Right hindlimb (tissue), 1 donor: ENCODE measurements around the gene RGL3.
"Not testable (repeated sequence)": the region's sequence is repeated elsewhere in the genome, so short reads cannot be mapped to it uniquely, and the experiment has no call there.

Source experiments
- DNase-seq: peaks from one replicate; pipeline ENCODE4 v3.0.0-alpha.2; 2018

Gene RGL3

GRCh38 chr19:11416346-11417052 lies 2.6 kb downstream of the RGL3 start:
- DNase-seq, result no peak

GRCh38 chr19:11414544-11414943 lies 4.6 kb downstream of the RGL3 start:
- no peak for DNase-seq

GRCh38 chr19:11410682-11411081 lies 8.4 kb downstream of the RGL3 start:
- DNase-seq, result no peak

- DNase-seq, result no peak
These were observed 10.5 kb downstream of the RGL3 start for GRCh38 chr19:11408591-11408990.

GRCh38 chr19:11406703-11407236 lies 12.3 kb downstream of the RGL3 start:
- DNase-seq, result not testable (repeated sequence)

GRCh38 chr19:11405846-11406643 lies 13.1 kb downstream of the RGL3 start:
- DNase-seq, result no peak

- no peak for DNase-seq
These were observed 14.4 kb downstream of the RGL3 start for GRCh38 chr19:11404588-11405222.

GRCh38 chr19:11401808-11402543 lies 17.1 kb downstream of the RGL3 start:
- DNase-seq, result no peak

GRCh38 chr19:11400798-11401197 lies 18.3 kb downstream of the RGL3 start:
- DNase-seq, result no peak

GRCh38 chr19:11399667-11400066 lies 19.4 kb downstream of the RGL3 start:
- no peak for DNase-seq

GRCh38 chr19:11397089-11397610 lies 22.0 kb downstream of the RGL3 start:
- DNase-seq, result no peak

GRCh38 chr19:11390933-11391680 lies 28.0 kb downstream of the RGL3 start:
- DNase-seq, result no peak

- DNase-seq, result no peak
These were observed 28.8 kb downstream of the RGL3 start for GRCh38 chr19:11390359-11390758.

GRCh38 chr19:11387162-11388034 lies 31.7 kb downstream of the RGL3 start:
- no peak for DNase-seq

GRCh38 chr19:11384778-11385129 lies 34.4 kb downstream of the RGL3 start:
- no peak for DNase-seq

- no peak for DNase-seq
These were observed 35.4 kb downstream of the RGL3 start for GRCh38 chr19:11383706-11384048.

- DNase-seq, result no peak
These were observed 36.0 kb downstream of the RGL3 start for GRCh38 chr19:11382898-11383705.

GRCh38 chr19:11380653-11381537 lies 38.2 kb downstream of the RGL3 start:
- DNase-seq, result peak; percentile 97

GRCh38 chr19:11379857-11380350 lies 39.2 kb downstream of the RGL3 start:
- DNase-seq, result no peak
